NCI-H1417 treated with DMSO at 0.1 percent for 48 hours (cell line): Measurements from ENCODE around the gene CES1.
"Not testable (repeated sequence)": the region's sequence is repeated elsewhere in the genome, so short reads cannot be mapped to it uniquely, and the experiment has no call there.

Source experiments
- DNase-seq: peaks from one replicate; lab custom pipeline; 2025; lab: John Stamatoyannopoulos, UW

The CES1 gene

GRCh38 chr16:55832773-55833691, at the start of gene CES1:
Gene CES1, minus strand, starts transcription at chr16:55833096. Its CDS starts 41 bp downstream, at chr16:55833055.
- DNase-seq, result no peak

GRCh38 chr16:55876854-55877253, 44.0 kb upstream of the CES1 start:
- DNase-seq, result no peak

- no peak for DNase-seq
Measured at GRCh38 chr16:55875273-55875672, 42.4 kb upstream of the CES1 start, which contains the start of gene CES5A. Gene CES5A, minus strand, starts transcription at chr16:55875373. Its CDS starts 152 bp downstream, at chr16:55875221.

- no peak for DNase-seq
Measured at GRCh38 chr16:55873122-55873521, 40.2 kb upstream of the CES1 start.

GRCh38 chr16:55872130-55872529, 39.2 kb upstream of the CES1 start:
- DNase-seq, result no peak

- DNase-seq, result no peak
Measured at GRCh38 chr16:55871411-55872038, 38.6 kb upstream of the CES1 start.

- DNase-seq, result no peak
Measured at GRCh38 chr16:55868980-55869379, 36.1 kb upstream of the CES1 start.

- no peak for DNase-seq
Measured at GRCh38 chr16:55868137-55868536, 35.2 kb upstream of the CES1 start.

GRCh38 chr16:55861288-55861687, 28.4 kb upstream of the CES1 start:
- DNase-seq, result no peak

GRCh38 chr16:55857650-55858049, 24.8 kb upstream of the CES1 start:
- DNase-seq, result not testable (repeated sequence)

- DNase-seq, result no peak
Measured at GRCh38 chr16:55856950-55857349, 24.1 kb upstream of the CES1 start.

- DNase-seq, result no peak
Measured at GRCh38 chr16:55853114-55853513, 20.2 kb upstream of the CES1 start.

GRCh38 chr16:55849536-55849935, 16.6 kb upstream of the CES1 start:
- DNase-seq, result no peak

GRCh38 chr16:55846598-55847346, 13.9 kb upstream of the CES1 start:
- DNase-seq, result no peak

GRCh38 chr16:55843105-55843395, 10.2 kb upstream of the CES1 start:
- DNase-seq, result no peak

- no peak for DNase-seq
Measured at GRCh38 chr16:55842369-55843104, 9.6 kb upstream of the CES1 start.

GRCh38 chr16:55839115-55839514, 6.2 kb upstream of the CES1 start:
- no peak for DNase-seq

GRCh38 chr16:55836158-55836611, 3.3 kb upstream of the CES1 start:
- no peak for DNase-seq

GRCh38 chr16:55835581-55835980, 2.7 kb upstream of the CES1 start:
- no peak for DNase-seq

- not testable (repeated sequence) for DNase-seq
Measured at GRCh38 chr16:55835173-55835572, 2.3 kb upstream of the CES1 start.

GRCh38 chr16:55834049-55834448, 1.2 kb upstream of the CES1 start:
- DNase-seq, result no peak

GRCh38 chr16:55832425-55832772, 497 bp downstream of the CES1 start:
- DNase-seq, result no peak
